Neutrophil (primary cell): Measurements from ENCODE around the gene RHOBTB1.

Experiments
- H3K27ac ChIP-seq: fragments of 200-600 bp; sonication (generic); 2 replicates; pipeline ENCODE4 v1.5.1; 2016; ENCODE audit warnings: mild to moderate bottlenecking, moderate library complexity
- H3K27me3 ChIP-seq: fragments of 200-600 bp; sonication (generic); 2 replicates; pipeline ENCODE4 v1.6.0; 2016; ENCODE audit warnings: mild to moderate bottlenecking
- H3K36me3 ChIP-seq: fragments of 200-600 bp; sonication (generic); 2 replicates; pipeline ENCODE4 v1.5.1; 2017
- H3K4me1 ChIP-seq, 2 experiments: fragments of 200-600 bp in 1 of 2; sonication (generic) in 1 of 2; 1 replicate in 1 of 2; 2 replicates in 1 of 2; pipeline versions ENCODE4 v1.5.1 to v1.6.1; 2013 to 2016; ENCODE audit warnings: low read depth in 1 of 2, low read length in 1 of 2, mild to moderate bottlenecking in 1 of 2, moderate library complexity in 1 of 2; ENCODE audit not compliant: control insufficient read depth in 1 of 2, insufficient read depth in 1 of 2
- H3K4me3 ChIP-seq, 2 experiments: fragments of 200-600 bp in 1 of 2; sonication (generic) in 1 of 2; 1 replicate in 1 of 2; 2 replicates in 1 of 2; pipeline ENCODE4 v1.5.1; 2013 to 2016; ENCODE audit warnings: low read depth in 1 of 2, low read length in 1 of 2, mild to moderate bottlenecking in 1 of 2, moderate library complexity in 1 of 2
- H3K9me3 ChIP-seq: fragments of 200-600 bp; sonication (generic); 2 replicates; pipeline ENCODE4 v1.5.1; 2016
- CTCF ChIP-seq: fragments of 200-600 bp; sonication (generic); IDR thresholded peaks from 2 replicates; pipeline ENCODE4 v1.5.1; 2016; ENCODE audit warnings: antibody characterized with exemption

The RHOBTB1 gene

GRCh38 chr10:60849740-60850139 lies 94.2 kb downstream of the RHOBTB1 start:
- Histone ChIP-seq H3K9me3 (no peaks in the 10 kb centered on the region), H3K4me3 (no peak overlapping the region), H3K4me1 (no peaks in the 10 kb centered on the region), H3K36me3 (no peaks in the 10 kb centered on the region), H3K27me3 (no peaks in the 10 kb centered on the region), H3K27ac (no peak overlapping the region)
- TF ChIP-seq CTCF, result no peak

DNA sequence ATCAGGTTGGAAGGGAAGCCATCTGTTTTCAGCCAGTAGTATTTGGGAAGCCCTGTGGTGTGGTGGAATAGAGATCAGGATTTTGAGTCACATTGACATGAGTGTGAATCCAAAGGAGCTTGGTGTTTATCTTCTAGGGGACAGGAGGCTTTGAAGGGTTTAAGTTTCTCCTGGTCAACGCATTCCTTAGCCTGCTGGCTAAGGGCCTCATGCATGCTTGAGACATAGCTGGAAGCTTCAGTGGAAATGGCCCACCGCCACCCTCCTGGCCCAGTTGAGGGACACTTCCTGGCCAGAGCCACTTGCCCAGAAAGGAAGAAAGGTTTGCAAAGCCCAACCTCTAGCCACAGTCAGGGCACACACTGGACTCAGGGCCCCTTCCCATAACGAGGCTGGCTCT lies 94.8 kb downstream of the RHOBTB1 start:
- no peak for TF ChIP-seq CTCF
- H3K9me3 ChIP-seq, result no peaks in the 10 kb centered on the region
- no peaks in the 10 kb centered on the region for H3K27me3 ChIP-seq
- H3K4me3 ChIP-seq, result no peak overlapping the region
- no peaks in the 10 kb centered on the region for H3K36me3 ChIP-seq
- H3K4me1 ChIP-seq, result no peaks in the 10 kb centered on the region
- no peak overlapping the region for H3K27ac ChIP-seq

- no peaks in the 10 kb centered on the region for H3K36me3 ChIP-seq
- no peaks in the 10 kb centered on the region for H3K4me1 ChIP-seq
- no peaks in the 10 kb centered on the region for H3K9me3 ChIP-seq
- no peak overlapping the region for H3K4me3 ChIP-seq
- no peak overlapping the region for H3K27ac ChIP-seq
- TF ChIP-seq CTCF, result no peak
- H3K27me3 ChIP-seq, result no peaks in the 10 kb centered on the region
Observed at GRCh38 chr10:60848680-60849079, 95.3 kb downstream of the RHOBTB1 start.

- no peaks in the 10 kb centered on the region for H3K9me3 ChIP-seq
- no peak overlapping the region for H3K27ac ChIP-seq
- no peak overlapping the region for H3K4me3 ChIP-seq
- no peaks in the 10 kb centered on the region for H3K27me3 ChIP-seq
- H3K36me3 ChIP-seq, result no peaks in the 10 kb centered on the region
- no peaks in the 10 kb centered on the region for H3K4me1 ChIP-seq
- no peak for TF ChIP-seq CTCF
Observed at GRCh38 chr10:60848126-60848525, 95.9 kb downstream of the RHOBTB1 start.

- H3K4me3 ChIP-seq, result no peak overlapping the region
- no peaks in the 10 kb centered on the region for H3K4me1 ChIP-seq
- no peaks in the 10 kb centered on the region for H3K27me3 ChIP-seq
- H3K36me3 ChIP-seq, result no peaks in the 10 kb centered on the region
- H3K9me3 ChIP-seq, result no peaks in the 10 kb centered on the region
- TF ChIP-seq CTCF, result no peak
- no peak overlapping the region for H3K27ac ChIP-seq
Observed at GRCh38 chr10:60846173-60846572, 97.8 kb downstream of the RHOBTB1 start.

- no peaks in the 10 kb centered on the region for H3K27me3 ChIP-seq
- H3K27ac ChIP-seq, result no peak overlapping the region
- no peak overlapping the region for H3K4me3 ChIP-seq
- H3K4me1 ChIP-seq, result no peaks in the 10 kb centered on the region
- TF ChIP-seq CTCF, result no peak
- no peaks in the 10 kb centered on the region for H3K9me3 ChIP-seq
- no peaks in the 10 kb centered on the region for H3K36me3 ChIP-seq
Observed at GRCh38 chr10:60845038-60845437, 98.9 kb downstream of the RHOBTB1 start.
